NCI-H187 (cell line): ENCODE measurements around the gene YBX2.
"Not testable (repeated sequence)": the region's sequence is repeated elsewhere in the genome, so short reads cannot be mapped to it uniquely, and the experiment has no call there.

Experiments used
- DNase-seq, 2 experiments: peaks; one replicate each; lab custom pipeline; 2025; lab: John Stamatoyannopoulos, UW

Gene YBX2

DNA sequence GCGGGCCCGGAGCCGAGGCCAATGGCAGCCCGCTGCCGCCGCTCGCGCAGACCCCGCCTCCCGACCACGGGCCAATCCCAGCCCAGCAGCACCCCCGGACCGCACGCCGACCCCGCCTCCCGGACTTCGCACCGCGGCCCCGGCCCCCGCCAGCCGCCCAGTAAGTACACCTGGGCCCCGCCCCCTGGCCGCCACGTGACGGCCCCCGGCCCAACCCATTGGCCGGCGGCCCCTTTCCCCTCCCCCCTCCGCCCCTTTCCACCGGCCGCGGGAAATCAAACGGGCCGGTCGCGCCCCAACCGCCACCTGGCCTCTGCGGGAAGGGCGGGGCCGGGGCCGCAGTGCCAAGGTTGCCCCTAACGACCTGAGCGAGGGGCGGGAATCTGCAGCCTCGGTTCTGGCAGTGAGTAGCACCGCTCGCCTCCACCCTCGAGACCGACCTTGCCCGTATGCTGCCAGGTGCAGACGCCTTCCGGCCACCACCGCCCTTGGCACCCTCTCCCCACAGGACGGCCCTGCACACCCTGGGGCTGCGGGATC lies at the start of gene YBX2:
YBX2 (minus strand) TSS at position 26 of the 540 bp plus-strand sequence. CDS start 139 bp downstream, outside the sequence.
- DNase-seq: peak; percentile 42 to 72

DNA sequence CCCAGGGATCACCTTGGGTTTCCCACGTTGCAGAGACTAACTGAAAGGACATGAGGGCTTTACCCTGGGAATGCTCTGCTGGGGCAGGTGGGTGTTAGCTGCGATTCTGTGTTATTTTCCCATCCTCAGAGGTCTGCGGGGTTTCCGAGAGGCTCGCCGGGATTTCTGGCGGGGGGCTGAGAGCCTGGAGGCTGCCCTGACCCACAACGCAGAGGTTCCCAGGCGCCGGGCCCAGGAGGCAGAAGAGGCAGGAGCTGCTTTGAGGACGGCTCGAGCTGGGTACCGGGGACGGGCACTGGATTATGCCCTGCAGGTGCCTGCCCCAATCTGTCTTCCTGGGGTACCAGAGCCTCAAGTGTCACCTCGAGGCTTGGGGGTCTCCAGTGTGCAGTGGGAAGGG lies 48.8 kb upstream of the YBX2 start:
- DNase-seq: no peak

DNA sequence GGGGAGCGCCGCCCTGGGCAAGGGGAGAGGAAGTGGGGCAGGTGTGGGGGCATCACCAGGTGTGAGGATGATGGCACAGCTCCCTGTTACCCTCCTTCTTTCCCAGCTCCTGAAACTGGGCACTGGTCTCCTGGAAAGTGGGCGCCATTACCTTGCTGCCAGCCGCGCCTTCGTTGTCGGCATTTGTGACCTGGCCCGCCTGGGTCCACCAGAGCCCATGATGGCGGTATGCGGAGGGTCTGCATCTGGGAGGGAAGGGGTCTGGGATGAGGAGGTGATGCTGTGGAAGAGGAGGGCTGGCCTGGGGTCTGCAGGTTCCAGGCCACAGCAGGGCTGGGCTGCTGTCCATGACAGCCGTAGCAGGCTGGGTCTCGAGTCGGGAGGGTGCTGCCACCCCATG lies 47.4 kb upstream of the YBX2 start:
- no peak for DNase-seq

DNA sequence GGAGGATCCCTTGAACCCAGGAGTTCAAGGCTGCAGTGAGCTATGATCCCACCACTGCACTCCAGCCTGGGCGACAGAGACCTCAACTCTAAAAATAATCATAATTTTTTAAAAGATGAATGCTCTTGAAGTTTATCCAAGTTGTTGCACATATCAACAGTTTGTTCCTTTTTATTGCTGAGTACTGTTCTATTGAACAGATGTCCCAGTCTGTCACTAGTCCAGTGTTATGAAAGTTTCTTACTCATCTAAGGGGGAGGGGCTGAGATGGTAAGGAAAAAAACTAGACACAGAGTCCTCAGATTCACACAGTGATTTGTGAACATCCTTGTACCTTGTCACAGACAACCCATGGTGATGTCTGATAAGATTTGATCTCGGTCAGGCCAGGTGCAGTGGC lies 45.7 kb upstream of the YBX2 start:
- DNase-seq: no peak

DNA sequence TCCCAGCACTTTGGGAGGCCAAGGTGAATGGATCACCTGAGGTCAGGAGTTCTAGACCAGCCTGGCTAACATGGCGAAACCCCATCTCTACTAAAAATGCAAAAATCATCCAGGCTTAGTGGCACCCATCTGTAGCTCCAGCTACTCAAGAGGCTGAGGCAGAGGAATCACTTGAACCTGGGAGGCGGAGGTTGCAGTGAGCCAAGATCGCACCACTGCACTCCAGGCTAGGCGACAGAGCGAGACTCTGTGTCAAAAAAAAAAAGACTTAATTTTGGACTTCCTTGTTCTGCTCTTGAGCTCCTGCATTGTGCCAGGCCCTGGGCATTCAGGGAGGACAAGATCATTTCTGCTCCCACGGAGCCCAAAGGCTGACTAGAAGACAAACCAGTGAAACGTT lies 43.2 kb upstream of the YBX2 start:
- DNase-seq: not testable (repeated sequence)

DNA sequence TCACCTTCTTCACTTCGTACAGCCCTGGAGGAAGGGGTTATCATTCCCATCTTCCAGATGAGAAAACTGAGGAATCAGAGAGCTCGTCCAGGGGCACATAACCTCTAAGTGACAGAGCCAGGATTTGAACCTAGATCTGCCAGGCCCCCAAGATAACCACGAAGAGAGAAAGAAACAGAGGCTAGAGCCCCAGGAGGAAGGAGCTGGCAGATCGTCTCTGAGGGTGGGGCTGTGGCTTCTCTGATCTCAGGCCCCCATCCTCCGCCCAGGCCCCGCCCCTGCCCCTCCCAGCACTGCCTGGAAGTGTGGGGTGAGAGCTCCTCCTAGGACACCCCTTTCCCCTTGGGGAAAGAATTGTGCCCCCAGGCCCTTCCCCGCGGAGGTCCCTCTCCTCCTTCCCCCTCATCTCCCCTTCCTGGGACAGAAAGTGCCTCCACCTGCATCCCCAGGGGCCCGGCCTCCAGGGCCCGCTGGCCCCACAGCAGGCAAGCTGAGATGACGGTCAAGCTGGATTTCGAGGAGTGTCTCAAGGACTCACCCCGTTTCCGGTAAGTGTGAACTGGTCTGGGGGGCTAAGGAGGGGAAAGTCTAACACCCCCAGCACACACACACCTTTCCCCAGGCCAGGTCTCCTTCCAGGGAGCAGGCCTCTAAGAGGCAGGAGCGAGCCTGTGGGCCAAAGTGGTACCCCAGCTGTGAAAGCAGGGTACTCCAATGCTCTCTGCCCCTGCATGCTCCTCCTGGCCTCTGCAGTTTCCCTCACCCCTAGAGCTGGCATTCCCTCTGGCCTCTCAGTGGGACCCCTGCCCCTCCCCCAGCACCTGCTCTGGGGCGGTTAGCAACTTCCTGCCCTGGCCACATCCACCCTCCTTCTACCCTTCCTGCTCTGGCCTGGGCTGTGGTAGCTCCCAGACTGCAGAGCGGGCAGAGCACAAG lies 42.1 kb upstream of the YBX2 start, which contains the start of gene ACAP1:
ACAP1 (plus strand) TSS at position 290 of the 936 bp plus-strand sequence; CDS start at position 496, 206 bp downstream.
- no peak for DNase-seq

DNA sequence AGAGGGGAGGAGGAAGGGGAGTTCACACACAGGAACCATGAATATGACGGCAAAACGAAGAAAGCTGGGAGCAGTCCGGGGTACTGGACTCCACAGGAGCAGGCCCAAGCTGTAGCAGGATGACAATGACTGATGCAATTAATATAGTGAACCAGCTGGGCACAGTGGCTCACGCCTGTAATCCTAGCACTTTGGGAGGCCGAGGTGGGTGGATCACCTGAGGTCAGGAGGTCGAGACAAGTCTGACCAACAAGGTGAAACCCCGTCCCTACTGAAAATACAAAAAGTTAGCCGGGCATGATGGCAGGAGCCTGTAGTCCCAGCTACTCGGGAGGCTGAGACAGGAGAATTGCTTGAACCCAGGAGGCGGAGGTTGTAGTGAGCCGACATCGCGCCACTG lies 41.3 kb upstream of the YBX2 start:
- not testable (repeated sequence) for DNase-seq

DNA sequence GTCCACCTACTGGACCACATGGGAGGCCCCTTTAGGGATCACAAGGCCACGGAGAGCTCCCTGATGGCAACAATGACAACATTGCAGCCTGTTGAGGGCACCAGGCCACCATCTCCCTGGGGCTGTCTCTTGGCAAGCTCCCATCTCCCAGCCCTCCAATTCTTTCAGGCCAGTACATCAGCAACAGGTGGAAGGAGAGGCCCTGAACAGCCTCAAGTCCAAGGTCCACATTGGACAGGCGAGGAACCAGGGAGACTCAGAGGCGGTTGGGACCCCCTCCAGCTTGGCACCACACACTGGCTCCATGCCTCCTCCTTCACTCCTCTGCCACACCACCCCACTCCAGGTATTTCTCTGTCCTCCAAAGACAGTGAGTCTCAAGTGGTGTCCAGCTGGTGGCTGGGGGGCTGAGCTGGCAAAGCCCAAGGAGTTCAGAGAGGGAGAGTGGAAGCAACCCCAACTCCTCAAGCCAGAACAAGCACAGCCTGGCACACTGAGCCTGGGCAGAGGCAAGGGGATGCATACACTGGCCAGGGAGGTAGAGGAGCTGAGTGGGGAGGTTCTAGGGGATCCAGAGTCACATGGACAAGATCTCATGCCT lies 40.6 kb upstream of the YBX2 start:
- no peak for DNase-seq

DNA sequence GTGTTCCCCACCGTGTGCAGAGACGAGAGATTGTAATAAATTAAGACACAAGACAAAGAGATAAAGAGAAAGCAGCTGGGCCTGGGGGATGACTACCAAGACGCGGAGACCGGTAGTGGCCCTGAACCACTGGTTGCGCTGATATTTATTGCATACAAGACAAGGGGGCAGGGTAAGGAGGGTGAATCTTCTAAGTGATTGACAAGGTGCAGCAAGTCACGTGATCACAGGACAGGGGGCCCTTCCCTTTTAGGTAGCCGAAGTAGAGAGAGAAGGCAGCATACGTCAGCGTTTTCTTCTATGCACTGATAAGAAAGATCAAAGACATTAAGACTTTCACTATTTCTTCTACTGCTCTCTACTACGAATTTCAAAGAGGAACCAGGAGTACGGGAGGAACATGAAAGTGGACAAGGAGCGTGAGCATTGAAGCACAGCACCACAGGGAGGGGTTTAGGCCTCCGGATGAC lies 38.2 kb upstream of the YBX2 start:
- DNase-seq: not testable (repeated sequence)

DNA sequence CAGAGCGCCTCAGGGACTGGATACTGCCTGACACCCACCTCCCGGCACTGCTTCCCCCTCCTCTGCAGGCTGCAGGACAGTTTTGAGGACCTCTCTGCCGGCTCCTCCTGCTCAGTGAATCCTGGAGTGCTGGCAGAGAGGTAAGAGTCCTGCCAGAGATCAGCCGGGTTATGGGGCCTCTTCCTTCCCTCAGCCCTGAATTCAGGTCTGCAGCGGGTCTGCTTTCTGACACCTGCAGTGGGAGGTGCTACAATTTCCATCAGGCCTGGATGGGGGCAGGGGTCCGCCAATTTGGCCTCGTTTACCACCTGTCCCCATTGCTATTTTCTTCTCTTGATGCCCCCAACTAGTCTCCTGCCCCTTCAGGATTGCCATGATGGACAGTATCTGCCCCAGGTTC lies 37.7 kb upstream of the YBX2 start:
- no peak for DNase-seq

DNA sequence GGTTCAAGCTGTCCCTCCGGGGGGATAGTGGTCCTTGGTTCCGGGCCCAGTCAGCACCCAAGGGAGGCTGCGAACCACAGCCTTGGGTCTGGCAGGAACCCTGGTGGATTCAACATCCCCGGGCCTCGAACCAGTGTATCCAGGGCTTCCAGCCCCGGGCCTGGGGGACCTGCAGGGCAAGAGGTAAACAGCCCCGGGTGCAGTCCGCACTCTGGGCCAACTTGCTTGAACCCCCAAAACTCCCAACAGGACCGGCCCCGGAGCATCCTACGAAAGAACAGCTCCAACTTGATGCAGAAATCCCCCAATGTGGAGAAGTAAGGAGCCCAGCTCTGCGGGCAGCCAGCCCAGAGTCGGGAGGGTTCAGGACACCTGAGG lies 36.2 kb upstream of the YBX2 start:
- DNase-seq: no peak

DNA sequence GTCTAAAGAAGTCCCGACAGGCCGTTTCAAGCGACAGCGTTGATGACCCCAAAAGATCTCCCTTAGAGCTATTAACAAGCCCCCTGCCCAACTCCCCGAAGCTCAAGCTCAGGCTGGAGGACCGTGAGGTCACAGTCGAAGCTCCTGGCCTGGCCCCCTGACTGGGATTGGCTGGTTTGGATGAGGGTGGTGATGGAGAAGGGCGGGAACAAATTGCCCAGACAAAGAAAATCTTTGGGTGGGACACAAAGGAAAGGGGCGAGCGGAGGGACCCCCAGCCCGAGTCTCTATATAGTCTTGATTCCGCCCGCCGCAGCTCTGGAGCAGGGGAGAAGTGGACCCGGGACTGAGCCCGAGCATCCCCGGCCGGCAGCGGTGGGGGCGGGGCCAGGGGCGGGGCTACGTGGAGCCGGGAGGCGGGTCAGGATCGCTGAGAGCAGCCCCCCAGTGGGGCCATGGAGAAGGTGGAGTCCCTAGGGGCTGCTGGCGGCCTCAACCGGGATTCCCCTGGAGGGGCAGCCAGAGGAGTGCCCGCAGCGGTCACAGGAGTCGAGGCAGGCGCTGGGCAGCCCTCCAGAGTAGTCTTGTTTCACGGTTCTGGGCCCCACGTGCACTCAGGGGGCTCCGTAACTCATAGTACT lies 35.7 kb upstream of the YBX2 start:
- DNase-seq: peak; percentile 51 to 59

DNA sequence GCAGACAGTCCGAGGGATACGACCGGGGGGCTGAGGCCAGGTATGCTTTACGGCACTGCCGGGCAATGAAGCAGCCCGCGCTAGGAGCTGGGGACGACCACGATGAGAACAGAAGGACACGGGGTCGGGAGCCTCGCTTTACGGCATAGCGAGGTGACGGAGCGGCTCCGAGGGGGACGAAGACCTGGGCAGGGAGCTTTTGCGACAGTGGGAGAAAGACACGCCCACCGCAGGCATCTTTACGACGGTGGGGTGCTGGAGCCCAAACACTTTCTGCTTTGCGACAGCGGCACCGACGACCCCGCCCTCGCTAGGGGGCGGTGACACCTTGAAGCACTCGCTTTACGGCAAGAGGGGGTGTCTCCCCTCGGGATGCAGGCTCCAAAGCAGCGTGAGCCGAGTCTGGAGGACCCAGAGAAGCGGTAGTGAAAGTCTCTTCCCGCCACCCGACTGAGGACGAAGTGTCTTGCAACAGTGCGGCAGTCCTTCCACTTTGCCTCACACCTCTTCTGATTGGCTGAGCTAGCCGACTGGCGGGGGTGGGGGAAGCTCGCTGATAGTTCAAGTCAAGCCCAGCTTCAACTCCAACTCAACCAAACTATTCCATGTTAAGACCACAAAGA lies 35.0 kb upstream of the YBX2 start:
- DNase-seq: peak; percentile 75 to 98

DNA sequence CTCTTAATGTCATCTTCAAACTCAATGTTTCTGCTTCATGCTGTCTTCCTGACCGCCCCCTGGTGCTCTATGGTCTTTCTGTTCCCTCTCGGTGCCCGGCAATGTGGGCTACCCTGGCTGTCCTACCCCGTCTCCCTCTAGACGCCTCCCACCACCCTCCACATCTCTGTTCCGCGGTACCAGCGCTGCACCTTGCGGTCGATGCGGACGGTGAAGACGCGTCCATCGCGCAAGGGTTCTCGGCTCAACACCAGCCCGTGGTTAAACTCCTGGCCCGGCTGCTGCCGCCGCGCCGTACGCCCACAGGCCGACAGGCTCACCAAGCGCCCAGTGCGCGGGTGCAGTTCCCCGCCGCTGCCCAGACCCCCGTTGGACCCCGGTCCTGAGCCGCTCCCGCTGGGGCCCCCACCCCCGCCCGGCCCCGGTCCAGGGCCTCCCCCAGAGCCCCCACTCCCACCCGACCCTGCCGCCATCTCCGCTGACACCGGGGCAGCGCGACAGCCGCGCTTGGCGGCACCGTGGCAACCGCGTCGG lies 34.5 kb upstream of the YBX2 start, which contains the start of gene NEURL4:
NEURL4 (minus strand) TSS at position 496 of the 534 bp plus-strand sequence; CDS start at position 473, 23 bp downstream.
- DNase-seq: no peak

DNA sequence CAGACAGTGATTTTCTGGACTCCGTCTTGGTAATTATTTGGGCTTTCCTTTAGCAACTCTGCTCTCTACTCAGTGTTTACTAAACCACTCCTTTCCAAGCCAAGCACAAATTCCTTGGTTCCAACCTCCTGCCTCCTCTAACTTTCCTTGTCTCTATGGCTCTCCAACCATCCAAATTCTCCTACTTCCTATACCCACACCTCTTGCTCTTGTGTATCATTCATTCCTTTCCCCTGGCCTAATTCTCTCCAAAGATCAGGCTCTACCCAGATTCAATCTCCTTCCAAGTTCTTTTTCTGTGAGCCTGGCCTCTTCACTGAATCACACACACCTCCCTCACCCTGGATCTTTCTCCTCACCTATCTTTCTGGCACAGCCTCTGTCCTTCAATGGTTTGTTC lies 33.6 kb upstream of the YBX2 start:
- no peak for DNase-seq

DNA sequence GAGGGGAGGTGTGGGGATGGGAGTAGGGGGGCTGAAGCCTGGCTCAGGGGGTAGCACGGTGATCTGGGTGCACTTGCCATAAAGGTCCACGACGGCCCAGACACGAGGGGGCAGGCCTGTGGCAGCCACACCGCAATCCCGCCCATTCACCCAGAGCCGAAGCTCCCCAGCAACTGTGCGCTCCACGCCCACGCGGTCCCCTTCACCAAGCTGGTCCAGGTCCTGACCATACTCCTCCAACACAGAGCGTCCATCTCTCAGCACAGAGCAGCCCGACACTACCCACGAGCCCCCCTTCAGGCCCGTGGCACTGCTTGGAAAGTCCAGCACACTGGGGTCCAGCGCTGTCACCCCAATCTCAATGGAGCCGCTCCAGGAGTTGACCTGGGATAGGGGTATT lies 33.1 kb upstream of the YBX2 start:
- no peak for DNase-seq

DNA sequence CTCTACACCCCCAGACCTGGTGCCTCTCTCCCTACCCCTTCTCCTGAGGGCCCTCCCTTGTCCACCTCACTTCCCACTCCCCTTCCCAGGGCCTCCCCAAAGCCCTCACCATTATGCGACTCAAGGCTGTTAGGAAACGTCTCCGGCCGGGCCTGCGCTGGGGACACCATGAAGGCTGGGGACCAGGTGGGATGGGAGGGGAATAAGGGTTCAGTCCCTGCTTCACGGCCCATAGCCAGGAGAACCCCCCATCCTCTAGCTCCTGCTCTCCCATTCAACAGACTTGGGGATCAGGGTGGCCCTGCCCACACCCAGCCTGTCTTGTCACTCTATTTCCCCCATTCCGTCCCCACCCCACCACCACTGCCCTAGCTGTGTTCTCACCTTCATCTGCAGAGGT lies 32.6 kb upstream of the YBX2 start:
- DNase-seq: no peak

DNA sequence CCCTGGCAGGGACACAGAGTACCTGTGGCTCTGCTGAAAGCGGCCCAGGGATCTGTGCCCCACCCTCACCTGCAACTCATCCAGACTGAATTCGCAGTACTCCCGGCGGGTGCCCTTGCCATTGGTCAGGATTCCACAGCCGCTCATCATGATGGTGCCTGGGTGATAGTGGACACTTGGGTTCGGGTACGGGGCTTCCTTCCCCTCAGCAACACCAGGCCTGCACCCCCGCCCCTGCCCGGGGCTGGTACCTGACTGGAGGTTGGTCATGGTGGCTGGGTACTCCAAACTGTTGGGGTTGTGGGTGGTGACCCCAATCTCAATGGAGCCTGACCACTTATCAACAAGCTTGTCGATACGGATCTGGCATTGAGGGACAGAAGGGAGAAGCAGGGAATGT lies 31.7 kb upstream of the YBX2 start:
- no peak for DNase-seq

DNA sequence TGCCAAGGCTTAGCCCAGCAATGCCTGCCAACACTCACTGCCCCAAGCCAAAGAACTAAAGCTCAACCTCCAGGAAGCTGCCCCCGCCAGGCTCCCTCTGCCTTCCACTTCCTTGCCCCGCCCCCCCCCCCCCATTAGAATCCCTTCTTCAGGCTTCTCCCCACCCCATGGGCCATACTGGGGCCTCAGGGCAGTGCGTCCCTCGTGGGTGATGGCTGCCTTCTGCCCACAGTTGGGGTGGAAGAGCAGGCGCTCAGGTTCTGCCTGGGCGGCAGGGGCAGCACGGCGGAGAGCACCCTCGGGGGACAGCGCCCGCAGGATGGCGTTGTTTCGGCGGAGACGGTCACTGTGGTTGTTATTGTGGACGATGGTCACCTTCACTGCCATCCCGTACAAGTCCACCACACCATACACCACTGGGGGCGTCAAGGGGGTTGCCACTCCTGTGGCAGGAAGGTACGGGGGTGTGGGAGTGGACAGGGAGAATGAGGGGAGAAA lies 30.6 kb upstream of the YBX2 start:
- no peak for DNase-seq

DNA sequence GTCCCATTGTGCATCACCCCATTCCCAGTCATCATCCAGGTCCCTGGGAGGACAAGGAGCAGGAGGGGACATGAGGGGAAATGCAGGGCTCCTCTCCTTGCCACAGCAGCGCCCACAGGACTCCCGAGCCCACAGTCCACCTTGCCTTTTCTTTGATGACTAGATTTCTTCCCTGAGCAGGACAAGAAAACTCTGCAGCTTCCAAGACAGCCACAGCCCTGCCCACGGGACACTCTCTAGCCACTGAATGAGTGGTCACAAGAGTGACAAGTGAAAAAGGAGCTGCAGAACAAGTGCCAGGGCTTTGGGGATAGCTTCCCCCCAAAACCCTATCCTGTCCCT lies 30.0 kb upstream of the YBX2 start:
- no peak for DNase-seq

DNA sequence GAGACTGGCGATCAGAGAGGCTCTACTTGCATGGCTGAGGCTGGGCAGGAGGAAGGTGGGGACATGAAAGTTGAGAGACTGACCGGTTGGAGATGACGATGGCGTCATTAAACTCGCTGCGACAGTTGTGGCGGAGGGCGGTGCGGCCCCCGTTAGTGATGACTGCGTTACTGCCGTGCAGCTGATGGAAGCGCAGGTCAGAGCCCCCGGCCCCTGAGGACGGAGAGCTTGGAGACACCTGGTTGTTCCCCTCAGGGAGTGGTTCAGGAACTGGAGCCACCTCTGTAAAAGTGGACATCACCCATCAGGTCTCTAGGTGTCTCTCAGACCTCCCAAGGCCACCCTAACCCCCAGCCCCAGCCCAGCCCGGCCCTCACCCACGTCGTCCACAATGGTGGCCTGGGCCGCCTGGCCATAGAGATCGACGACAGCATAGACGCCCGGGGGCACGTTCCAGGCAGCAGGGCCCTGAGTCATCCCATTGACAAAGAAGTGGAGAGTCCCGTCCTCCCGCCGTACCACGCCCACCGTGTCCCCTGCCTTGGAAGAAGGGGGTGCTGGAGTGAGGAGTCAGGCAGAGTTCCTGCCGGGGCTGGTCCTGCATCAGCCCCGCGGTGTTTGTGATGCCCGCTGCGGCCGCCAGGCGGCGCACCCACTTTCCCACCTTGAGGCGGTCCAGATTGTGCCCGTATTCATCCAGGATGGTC lies 29.4 kb upstream of the YBX2 start:
- no peak for DNase-seq
